HK-2 (cell line): Measurements from ENCODE around the gene SUMF1.

Experiments used
- DNase-seq: peaks from one replicate; pipeline ENCODE4 v3.0.0-alpha.2; 2018; ENCODE audit not compliant: unreplicated experiment

SUMF1 gene

DNA sequence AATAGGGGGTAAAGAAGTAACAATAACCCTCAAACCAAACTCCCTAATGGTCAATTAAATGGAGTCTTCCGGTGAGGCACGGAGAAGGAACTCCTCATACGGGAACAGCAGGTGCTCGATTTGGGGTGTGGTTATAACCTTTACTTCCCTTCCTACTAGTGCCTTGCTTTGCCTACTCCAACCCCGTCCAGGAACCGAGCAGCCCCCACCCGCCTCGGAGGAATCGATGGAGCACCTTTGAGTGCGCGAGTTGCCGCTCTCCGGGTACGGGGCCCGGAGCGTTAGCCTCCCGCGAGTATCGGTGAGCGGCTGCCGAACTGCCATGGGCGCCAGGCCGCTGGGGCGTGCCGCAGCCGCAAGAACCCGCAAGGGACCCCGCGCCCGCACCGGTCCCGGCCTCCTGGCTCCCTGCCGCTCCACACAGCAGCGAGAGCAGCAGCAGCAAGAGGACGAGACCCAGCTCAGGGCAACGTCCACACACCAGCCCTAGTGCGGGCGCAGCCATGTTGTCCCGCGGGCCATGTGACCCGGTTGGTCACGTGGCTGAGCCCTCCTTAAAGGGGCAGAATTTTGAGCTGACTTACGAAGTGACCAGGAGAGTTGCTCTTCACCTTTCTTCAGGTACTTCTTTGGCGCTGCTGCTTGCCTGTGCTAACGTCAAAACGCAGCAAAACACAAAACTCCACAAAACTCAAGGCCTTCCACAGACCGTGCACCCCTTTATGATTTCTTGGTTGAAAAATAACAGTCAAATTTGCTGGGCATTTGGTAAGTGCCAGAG lies at the start of gene SUMF1:
Gene SUMF1 (minus strand): TSS at position 529 of the 781 bp plus-strand sequence. CDS start 24 bp downstream, at position 505.
- DNase-seq: peak; percentile 70

DNA sequence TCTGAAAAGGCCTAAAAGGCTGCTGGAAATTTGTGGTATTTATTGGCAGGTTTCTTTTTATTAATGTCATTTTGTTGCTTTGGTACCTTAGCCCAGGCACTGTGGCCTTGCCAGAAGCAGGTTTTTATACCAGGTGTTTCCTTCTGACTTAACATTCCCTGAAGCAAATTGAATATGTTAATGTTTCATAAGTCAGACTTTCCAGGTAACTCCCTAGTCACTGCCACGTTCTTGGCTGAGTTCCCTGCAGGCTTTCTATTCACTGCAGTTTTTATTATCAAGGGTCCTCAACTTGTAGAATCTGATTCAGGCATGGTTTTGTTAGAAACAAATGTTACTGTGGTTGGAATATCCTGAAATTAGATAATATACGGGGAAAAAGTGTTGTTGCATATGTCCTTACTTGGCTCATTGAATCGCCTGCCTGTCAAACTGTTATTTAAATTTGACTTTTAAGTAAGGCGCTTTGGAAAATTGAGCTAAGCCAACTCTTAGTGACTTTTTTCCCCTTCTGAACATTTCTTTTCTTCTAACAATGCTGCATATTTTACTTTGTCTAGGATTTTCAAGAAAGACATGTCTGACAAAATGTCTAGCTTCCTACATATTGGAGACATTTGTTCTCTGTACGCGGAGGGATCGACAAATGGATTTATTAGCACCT lies 49.0 kb upstream of the SUMF1 start:
- no peak for DNase-seq

DNA sequence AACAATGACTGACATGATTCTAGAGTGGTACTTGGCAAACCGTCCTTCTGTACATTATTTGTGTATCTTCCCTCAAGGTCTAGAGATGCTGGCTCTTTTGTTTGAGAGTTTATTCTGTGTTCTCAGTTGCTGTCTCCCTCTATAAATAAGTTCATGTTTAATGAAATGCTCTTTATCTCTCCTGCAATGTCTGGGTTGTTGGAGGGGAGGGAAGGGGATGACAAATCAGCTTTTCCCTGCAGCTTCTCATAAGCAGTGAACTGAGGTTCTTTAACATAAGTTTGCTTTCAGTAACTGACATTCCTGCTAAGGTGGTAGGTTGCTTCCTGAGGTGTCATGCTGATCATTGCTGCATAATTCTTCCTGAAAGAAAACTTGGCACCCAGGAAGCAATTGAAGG lies 47.8 kb upstream of the SUMF1 start:
- DNase-seq: no peak

DNA sequence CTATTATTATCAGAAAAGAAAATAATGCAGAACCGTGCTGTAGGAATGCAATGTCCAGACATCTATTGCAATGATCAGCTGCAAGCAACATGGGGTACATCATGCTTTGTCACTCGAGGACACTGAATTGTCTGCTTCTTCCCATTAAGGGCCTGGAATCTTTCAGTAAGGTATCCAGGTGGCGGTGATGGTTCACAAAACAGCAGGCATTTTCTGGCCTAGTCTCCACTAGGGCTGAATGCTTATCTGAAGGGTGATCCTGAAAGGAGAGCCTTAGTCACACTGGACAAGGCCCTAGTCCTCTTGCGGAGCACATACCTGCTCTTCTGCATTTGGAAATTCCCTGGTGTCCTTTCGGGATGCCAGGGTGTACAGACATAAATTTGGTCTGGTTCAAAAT lies 47.3 kb upstream of the SUMF1 start:
- no peak for DNase-seq

DNA sequence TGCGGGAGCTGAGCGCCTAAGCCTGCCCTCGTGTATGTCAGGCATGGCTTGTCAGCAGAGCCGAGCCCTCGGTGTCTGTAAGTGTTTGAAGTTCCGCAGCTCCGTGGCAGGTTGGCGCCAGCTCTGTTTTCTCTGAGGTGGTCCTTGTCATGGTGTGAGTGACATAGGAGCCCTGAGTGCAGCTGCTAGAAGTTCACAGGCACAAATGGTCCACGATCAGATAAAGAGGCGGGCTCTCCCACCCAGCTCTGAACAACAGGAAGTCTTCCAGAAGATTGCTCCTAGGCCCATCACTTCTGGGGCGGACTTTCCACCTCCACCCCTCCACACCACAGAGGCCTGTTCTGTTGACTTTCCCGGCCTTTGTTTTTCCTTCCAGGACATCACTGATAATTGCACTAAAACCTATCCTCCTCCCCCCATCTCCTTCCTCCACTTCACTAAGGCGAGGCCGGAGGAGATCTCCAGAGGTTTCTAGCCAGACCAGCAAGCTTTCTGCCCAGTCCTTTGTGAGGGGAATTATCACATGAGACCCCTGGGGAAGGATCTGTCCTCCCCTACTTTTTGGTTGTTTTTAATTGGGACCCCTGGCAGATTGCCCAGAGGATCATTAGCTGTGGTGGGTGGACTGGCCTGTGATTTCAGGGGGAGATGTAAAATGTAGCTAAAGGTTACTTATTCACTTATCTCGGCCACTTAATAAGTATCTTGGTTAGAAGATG lies 46.0 kb upstream of the SUMF1 start:
- no peak for DNase-seq

DNA sequence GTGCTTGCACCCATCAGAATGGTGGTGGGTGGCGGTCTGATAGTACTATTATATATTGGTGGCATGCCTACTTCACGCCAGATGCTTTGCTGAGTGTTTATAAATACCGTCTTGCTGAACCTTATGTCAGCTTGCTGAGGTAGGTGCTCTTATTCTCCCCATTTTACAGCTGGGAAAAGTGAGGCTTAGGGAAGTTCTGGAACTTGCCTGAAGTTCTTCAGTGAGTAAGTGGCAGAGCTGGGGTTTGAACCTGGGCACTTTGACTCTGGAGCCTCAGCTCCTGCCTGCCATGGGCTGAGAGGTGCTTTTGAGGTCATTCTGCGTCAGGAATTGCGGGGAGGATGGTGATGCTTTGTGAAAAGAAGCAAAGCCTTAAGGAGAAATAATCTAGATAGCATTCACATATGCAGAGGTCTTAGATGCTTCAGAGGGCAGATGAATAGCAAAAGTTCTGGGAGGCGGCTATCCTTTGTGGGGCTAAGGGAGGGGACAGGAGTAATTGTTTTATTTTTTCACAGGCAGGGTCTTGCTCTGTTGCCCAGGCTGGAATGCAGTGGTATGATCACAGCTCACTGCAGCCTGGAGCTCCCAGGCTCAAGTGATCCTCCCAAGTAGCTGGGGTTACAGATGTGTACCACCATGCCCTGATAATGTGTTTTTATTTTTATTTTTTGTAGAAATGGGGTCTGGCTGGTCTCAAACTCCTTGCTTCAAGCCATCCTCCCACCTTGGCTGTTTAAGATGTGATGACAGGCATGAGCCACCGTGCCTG lies 44.6 kb upstream of the SUMF1 start:
- no peak for DNase-seq

DNA sequence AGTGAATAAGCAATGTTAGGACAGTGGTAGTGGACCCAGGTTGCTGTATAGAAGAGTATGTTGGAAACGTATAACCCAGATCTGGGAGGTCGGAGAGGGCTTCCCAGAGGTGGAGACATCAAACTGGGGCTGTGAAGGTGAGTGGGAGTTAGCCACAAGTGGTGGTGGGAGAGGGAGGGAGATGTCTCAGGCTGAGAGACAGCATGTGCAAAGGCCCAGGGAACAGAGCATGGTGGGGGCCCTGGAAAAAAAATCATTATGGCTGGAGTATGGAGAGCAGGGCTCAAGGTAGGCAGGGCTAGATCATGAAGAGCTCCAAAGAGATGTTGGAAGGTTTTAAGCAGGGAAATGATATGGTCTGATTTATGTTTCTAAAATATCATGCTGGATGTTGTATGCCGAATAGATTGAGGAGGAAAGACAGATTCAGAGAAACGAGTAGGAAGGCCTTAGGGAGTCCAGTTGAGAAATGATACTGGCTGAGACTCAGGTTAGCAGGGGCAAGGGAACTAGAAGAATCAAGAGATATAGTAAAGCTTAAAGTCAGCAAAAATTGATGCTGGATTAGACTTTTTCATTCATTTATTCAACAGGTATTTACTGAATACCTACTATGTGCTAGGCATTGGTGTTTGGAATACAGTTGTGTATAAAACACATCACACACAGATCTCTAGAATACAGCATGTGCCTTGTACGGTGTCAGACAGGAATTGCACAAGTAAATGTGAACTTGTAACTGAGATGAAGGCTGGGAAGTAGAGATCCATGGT lies 43.1 kb upstream of the SUMF1 start:
- DNase-seq: no peak

DNA sequence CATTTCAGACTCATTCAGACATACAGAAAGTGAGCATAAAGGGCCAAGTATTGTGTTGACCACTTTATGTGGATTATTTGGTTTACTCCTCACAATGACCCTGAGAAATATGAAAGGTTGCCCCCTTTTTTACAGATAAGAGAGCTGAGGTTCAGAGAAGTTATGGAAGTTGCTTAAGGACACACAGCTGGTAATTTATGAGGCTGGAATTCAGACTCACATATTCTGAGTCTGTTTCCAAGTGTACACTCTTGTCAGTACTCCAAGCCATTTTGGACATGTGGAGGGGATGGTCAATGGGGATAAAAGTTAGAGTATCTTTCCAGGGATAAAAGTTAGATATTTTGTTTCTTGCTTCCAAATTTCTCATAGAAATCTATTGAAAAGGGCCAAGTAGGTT lies 42.0 kb upstream of the SUMF1 start:
- DNase-seq: no peak

DNA sequence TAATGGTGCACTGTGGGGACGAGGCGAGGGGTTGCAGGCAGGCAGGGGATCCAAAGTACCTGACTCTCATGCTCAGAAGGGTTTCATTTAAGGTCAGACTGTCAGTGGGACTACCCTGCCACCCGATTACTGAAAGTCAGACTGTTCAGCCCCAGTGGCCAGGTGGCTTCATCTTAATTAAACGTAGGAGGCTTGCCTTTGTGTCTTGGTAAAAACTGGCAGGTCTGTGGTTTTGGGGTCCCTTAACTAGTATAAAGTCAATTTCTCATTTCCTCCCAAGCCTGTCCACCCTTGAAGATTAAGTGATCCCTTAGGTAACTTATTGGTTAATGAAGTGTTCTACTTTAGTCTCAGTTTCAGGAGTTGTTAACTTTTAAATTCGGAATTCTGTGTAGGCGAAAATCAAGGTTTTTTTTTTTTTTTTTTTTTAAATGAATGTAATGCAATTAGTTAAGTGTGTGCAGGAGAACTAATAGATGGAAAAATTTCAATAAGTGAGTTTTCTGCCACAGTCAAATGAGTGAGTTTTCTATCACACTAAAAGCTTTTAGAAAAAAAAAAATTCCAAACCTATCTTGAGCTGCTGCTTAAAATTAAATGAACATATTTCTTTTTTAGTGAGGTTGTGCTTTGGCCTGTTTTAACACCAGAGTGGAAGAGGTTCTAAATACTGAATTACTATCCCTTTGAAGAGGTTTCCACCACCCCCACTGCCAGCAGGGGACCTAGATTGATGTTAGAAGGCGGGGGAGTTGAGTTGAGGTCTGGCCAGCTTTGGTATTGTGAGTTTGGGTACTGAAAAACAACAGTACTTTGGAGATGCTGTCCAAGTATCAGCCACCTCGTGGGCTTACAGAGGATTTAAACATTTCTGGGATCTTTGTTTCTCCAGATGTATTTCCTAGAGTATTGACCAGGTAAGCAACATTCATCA lies 41.2 kb upstream of the SUMF1 start:
- no peak for DNase-seq

DNA sequence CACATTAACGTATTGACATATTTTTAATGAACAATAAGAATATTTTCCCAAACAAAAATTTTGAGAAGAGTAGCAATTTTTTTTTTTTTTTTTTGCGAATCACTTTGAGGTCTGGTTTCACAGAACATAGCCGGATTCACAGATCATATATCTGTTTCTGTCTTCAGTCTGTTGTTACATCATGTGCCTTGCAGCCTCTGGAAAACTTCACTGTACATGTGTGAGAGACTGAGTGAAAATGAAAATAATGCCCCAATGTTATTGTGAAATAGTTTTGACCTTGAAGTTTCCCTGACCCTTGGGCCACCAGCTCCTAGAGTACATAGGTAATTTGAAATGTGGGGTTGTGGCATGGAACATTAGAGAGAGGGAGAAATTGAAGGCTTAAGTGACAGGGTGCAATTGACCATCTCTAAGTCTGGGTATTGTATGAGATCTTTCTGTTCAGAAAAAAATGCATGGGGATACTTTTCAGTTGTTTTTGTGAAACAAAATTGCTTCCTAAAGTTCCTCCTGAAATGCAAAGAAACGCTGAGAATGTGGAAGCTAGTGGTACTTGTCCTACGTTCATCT lies 40.0 kb upstream of the SUMF1 start:
- DNase-seq: no peak

DNA sequence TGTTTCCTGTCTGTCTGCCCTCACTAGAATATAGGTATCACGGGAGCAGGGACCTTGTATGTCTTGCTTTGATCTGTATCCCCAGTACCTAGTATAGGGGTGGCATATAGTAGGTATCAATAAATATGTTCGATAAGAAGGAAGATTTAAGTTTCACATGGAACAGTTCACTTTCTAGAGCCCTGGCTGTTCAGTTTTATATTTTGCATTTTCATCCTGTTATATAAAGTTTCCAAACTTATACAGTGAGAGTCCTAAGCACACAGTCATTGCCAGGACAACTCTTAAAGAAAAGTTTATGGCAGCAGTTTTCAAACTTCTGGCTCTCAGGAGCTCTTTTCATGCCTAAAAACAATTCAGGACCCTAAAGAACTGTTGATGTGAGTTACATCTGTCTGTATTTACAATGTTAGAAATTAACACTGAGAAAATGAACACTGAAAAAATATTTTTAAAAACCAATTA lies 39.5 kb upstream of the SUMF1 start:
- no peak for DNase-seq

DNA sequence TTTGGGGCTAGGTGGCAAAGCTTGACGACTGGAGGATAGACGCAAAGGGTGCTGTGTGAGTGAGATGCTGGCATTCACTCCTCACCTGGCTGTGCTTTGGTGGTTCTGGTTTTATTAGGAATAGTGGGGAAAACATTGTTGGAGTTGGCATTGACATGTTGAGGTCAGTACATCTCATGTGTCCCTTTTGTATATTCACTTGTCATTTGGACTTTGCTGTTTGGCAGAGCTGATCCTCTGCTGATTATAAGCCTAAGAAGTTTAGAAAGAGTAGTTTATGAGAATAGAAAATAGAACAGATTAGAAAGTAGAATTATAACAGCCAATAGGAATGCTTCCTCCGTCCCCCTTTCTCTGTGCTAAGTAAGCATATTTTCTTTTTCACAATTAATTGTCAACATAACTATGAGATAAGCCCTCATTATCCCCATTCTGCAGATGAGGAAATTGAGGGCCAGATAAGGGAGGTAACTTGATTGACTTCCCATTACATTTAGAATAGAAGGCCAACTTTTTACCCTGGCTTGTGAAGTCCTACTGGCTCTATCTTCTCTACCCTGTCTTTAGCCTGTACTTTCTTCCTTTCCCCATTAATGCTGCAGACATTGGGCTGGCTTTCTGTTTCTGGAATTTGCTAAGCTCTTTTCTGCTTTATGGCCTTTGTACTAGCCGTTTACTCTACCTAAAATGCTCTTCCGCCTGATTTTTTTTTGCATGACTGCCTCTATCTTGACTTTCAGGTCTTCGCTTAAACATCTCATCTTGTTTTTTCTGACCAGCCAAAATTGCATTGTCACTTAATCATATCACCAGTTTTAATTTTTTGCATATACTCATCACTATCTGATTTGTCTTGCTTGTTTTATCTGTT lies 38.9 kb upstream of the SUMF1 start:
- DNase-seq: no peak

DNA sequence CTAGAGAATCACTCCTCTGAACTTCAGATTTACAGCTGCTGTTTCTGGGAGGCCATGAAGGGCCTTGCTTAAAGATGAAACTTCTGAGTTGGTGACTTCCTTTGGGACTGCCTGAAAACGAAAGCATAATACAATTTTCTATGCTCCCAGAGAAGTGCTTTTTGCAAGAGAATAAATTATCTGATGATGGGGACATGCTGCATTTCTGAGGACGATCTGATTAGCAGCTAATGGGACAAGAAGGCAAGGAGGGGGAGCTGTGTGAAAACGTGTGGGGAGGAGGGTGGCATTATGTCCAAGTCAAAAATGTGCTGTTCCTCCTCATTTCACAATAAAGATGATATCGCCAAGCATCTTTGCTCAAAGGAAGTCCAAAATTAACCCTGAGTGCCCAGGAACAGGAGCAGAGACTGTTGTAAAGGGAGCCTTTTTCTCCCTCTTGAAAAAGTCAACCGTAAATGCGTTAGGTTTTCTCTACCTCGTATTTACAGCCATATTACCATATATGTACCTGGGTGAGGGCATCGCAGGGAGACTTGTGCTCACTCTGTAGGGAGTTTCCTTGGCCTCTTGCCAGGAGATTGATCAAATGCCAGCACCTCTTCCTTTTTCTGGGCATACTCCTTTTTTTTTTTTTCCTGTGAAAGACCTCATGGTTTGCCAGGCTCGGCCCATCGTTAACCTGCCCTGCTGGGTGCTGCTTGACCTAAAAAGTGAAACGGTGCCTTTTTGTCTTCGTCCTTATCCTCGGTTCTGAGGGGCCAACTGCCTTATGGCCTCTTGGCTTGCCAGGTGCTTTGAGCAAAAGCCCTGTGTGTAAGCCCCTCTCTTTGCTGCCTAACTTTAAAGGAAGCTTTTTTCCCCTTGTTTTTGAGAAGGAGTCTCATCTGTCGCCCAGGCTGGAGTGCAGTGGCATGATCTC lies 37.5 kb upstream of the SUMF1 start:
- no peak for DNase-seq

DNA sequence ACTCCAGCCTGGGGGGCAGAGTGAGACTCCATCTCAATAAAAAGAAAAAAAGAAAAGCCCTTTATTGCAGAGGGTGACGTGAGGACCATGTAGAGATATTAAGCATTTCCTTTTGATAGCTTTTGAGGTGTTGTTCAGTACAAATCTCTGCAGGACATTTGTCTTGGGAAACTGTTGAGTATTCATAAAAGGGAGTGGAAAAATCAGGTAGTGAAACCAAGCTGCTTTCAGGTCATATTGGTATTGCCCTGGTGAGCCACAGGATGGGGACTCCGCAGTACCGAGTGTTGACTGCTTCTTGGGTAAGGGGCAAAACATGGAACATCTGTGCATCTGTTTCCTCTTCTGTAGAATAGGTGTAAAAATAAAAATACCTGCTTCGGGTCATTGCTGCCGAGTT lies 36.0 kb upstream of the SUMF1 start:
- no peak for DNase-seq

DNA sequence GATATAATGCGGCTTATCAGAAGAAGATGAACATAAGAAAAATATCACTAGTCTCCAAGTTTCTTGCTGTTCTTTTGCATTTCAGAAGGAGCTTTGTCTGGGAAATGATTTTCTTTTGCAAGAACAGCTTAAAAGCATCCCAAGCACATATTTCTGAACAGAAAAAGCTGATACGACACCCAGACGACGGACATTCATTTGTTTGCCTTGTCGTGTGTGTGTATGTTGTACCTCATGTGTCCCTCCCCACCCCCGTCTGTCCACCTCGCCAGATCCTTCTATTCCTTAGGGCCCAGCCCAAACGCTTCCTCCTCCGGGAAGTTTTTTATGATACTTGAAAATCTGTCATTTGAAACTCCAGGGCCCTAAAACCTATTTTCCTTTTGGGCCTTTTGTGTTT lies 34.9 kb upstream of the SUMF1 start:
- no peak for DNase-seq

DNA sequence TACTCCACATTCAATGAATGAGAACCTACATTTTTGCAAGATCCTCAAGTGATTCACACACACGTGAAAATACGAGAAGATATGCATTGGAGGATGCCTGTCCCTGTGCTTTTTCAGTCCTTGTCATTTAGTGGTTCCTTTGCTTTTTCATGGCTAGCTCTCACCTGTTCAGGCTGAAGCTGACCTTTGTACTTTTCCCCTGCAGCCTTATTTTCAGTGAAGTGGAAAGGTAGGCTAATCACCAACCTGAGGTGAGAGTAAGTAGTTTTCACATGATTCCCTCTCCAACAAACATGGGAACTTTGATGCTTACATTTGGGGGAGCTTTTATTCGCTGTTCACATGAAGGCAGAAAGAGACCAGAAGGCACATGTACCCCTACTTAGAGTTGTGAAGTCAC lies 34.4 kb upstream of the SUMF1 start:
- DNase-seq: no peak

DNA sequence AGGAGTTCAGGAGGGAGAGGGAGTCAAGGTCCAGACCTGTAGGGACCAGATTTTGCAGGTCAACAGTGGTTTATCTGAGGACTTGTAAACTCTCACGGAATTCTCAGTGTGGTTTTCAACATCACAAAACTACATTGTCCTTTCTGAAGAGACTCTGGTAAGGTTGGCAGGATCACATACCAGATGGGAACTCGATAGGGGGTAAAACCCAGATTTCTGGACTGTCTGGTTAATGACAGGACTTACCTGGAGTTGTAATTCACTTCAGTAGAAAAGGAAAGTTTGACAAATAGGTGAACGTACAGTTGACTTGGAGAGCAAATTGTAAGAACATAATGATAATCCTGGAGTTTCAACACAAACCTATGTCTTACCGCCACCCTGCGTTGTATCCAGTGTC lies 31.4 kb upstream of the SUMF1 start:
- no peak for DNase-seq
